CD4-positive, CD25-positive, alpha-beta regulatory T cell (primary cell): ENCODE results near the gene NAALADL2. TPM values are rescaled to one million over a fixed set of nuclear protein-coding genes. Genes with fewer than 3 reads are reported as not detected.

ENCODE experiments used
- ATAC-seq, 2 donors: fragments of 150-1000 bp; cut with Tn5 transposase; one replicate each; pipeline ENCODE4 v1.10.0; 2021; ENCODE audit warnings: low read depth in 2 of 2, moderate number of reproducible peaks in 2 of 2, moderate library complexity in 1 of 2
- DNase-seq, 3 donors: peaks; one replicate each; pipeline versions ENCODE4 v3.0.0 to v3.0.0-alpha.2; 2012 to 2022; ENCODE audit warnings: mixed read lengths in 1 of 3
- H3K27ac ChIP-seq: one replicate; pipeline ENCODE4 v1.7.0; 2013; ENCODE audit warnings: mild to moderate bottlenecking, low read length; ENCODE audit not compliant: insufficient read depth, poor library complexity, severe bottlenecking
- H3K27me3 ChIP-seq: one replicate; pipeline ENCODE4 v1.7.0; 2013; ENCODE audit warnings: low read length; ENCODE audit not compliant: control insufficient read depth, insufficient read depth
- H3K36me3 ChIP-seq: one replicate; pipeline ENCODE4 v1.7.0; 2013; ENCODE audit warnings: mild to moderate bottlenecking, low read length, moderate library complexity; ENCODE audit not compliant: control insufficient read depth, insufficient read depth
- H3K4me1 ChIP-seq: 2 replicates; pipeline ENCODE4 v1.7.0; 2013; ENCODE audit warnings: mild to moderate bottlenecking, low read length; ENCODE audit not compliant: insufficient read depth, control insufficient read depth, poor library complexity, severe bottlenecking
- H3K4me3 ChIP-seq: one replicate; pipeline ENCODE4 v1.7.0; 2013; ENCODE audit warnings: low read depth, mild to moderate bottlenecking, low read length, moderate library complexity
- H3K9me3 ChIP-seq, 2 experiments: 1 replicate in 1 of 2; 2 replicates in 1 of 2; pipeline ENCODE4 v1.7.0; 2013; ENCODE audit warnings: low read length in 2 of 2, mild to moderate bottlenecking in 1 of 2, moderate library complexity in 1 of 2; ENCODE audit not compliant: control insufficient read depth in 2 of 2
- H3K27ac Mint-ChIP-seq, 3 donors: one replicate each; pipeline ENCODE4 v1.8.0; 2020 to 2022; ENCODE audit warnings: mild to moderate bottlenecking in 3 of 3, mixed read lengths in 3 of 3, moderate library complexity in 2 of 3
- H3K27me3 Mint-ChIP-seq: one replicate; pipeline ENCODE4 v1.8.0; 2022; ENCODE audit warnings: mild to moderate bottlenecking, mixed read lengths
- H3K36me3 Mint-ChIP-seq: one replicate; pipeline ENCODE4 v1.8.0; 2020; ENCODE audit warnings: mixed read lengths
- H3K4me1 Mint-ChIP-seq, 4 donors: one replicate each; pipeline ENCODE4 v1.8.0; 2020 to 2022; ENCODE audit warnings: mixed read lengths in 4 of 4, mild to moderate bottlenecking in 1 of 4
- H3K4me3 Mint-ChIP-seq, 4 donors: one replicate each; pipeline ENCODE4 v1.8.0; 2020 to 2022; ENCODE audit warnings: mild to moderate bottlenecking in 4 of 4, mixed read lengths in 4 of 4, moderate library complexity in 3 of 4
- H3K9me3 Mint-ChIP-seq, 7 donors: one replicate each; pipeline ENCODE4 v1.8.0; 2020 to 2022; ENCODE audit warnings: mixed read lengths in 7 of 7, mild to moderate bottlenecking in 3 of 7, moderate library complexity in 2 of 7
- polyA plus RNA-seq, 4 donors: library from polyadenylated mRNA; unstranded; fragments of 300-500 nt; fragmentation: Illumina TruSeq; gene quantifications; one replicate each; pipeline ENCODE4 v1.2.3, GENCODE V29; 2021
- total RNA-seq: library from RNA; stranded (reverse); gene quantifications from one replicate; pipeline ENCODE4 v1.2.3, GENCODE V29; 2022

Gene NAALADL2
- total and polyA plus RNA-seq, 5 donors from 2014 or later, result not detected

GRCh38 chr3:175728566-175728965 is 869.4 kb downstream of the NAALADL2 start:
- no peak for DNase-seq
- H3K9me3 Mint-ChIP-seq, result peaks cover 2 to 18% (median 5%) of the 10 kb centered on the region in 7 donors
- no peak overlapping the region for H3K27ac ChIP-seq

GRCh38 chr3:175729466-175729865 is 870.3 kb downstream of the NAALADL2 start:
- Mint-ChIP-seq H3K4me1 (no peaks in the 10 kb centered on the region), H3K36me3 (no peaks in the 10 kb centered on the region), H3K4me3 (no peak overlapping the region), H3K27ac (no peak overlapping the region), H3K27me3 (no peaks in the 10 kb centered on the region), H3K9me3 (peaks cover 0 to 14% (median 3%) of the 10 kb centered on the region in 7 donors)
- H3K9me3 ChIP-seq, result no peaks in the 10 kb centered on the region
- H3K4me1 ChIP-seq, result no peaks in the 10 kb centered on the region
- H3K36me3 ChIP-seq, result no peaks in the 10 kb centered on the region
- no peak for ATAC-seq
- H3K27me3 ChIP-seq, result no peaks in the 10 kb centered on the region
- no peak overlapping the region for H3K4me3 ChIP-seq
- no peak for DNase-seq
- no peak overlapping the region for H3K27ac ChIP-seq

More at GRCh38 chr3:175728566-175728965, 869.4 kb downstream of the NAALADL2 start:
- no peak for ATAC-seq
- H3K27me3 ChIP-seq, result no peaks in the 10 kb centered on the region
- no peak overlapping the region for H3K27ac Mint-ChIP-seq
- no peaks in the 10 kb centered on the region for H3K36me3 ChIP-seq
- no peak overlapping the region for H3K4me3 ChIP-seq
- H3K36me3 Mint-ChIP-seq, result no peaks in the 10 kb centered on the region
- H3K27me3 Mint-ChIP-seq, result no peaks in the 10 kb centered on the region
- H3K4me1 Mint-ChIP-seq, result no peaks in the 10 kb centered on the region
- no peaks in the 10 kb centered on the region for H3K4me1 ChIP-seq
- no peaks in the 10 kb centered on the region for H3K9me3 ChIP-seq
- no peak overlapping the region for H3K4me3 Mint-ChIP-seq

GRCh38 chr3:175731543-175731942 is 872.4 kb downstream of the NAALADL2 start:
- Mint-ChIP-seq H3K27me3 (no peaks in the 10 kb centered on the region), H3K36me3 (no peaks in the 10 kb centered on the region), H3K4me3 (no peak overlapping the region), H3K9me3 (peaks cover 0 to 28% (median 9%) of the 10 kb centered on the region in 7 donors), H3K27ac (no peak overlapping the region), H3K4me1 (no peaks in the 10 kb centered on the region)
- Histone ChIP-seq H3K27ac (no peak overlapping the region), H3K4me3 (no peak overlapping the region), H3K9me3 (no peaks in the 10 kb centered on the region), H3K36me3 (no peaks in the 10 kb centered on the region), H3K27me3 (no peaks in the 10 kb centered on the region), H3K4me1 (no peaks in the 10 kb centered on the region)
- DNase-seq (no peak), ATAC-seq (no peak)

- Mint-ChIP-seq H3K4me3 (no peak overlapping the region), H3K4me1 (no peaks in the 10 kb centered on the region), H3K27me3 (no peaks in the 10 kb centered on the region), H3K27ac (no peak overlapping the region), H3K9me3 (peaks cover 0 to 28% (median 9%) of the 10 kb centered on the region in 7 donors), H3K36me3 (no peaks in the 10 kb centered on the region)
- no peak overlapping the region for H3K4me3 ChIP-seq
- DNase-seq (no peak), ATAC-seq (no peak)
- no peaks in the 10 kb centered on the region for H3K4me1 ChIP-seq
- H3K36me3 ChIP-seq, result no peaks in the 10 kb centered on the region
- no peaks in the 10 kb centered on the region for H3K9me3 ChIP-seq
- H3K27me3 ChIP-seq, result no peaks in the 10 kb centered on the region
- no peak overlapping the region for H3K27ac ChIP-seq
Measured at GRCh38 chr3:175732017-175732416, 872.9 kb downstream of the NAALADL2 start.

GRCh38 chr3:175735866-175736265 is 876.7 kb downstream of the NAALADL2 start:
- Mint-ChIP-seq H3K4me1 (no peaks in the 10 kb centered on the region), H3K27me3 (no peaks in the 10 kb centered on the region), H3K9me3 (peaks cover 2 to 28% (median 9%) of the 10 kb centered on the region in 7 donors), H3K36me3 (no peaks in the 10 kb centered on the region), H3K4me3 (no peak overlapping the region), H3K27ac (no peak overlapping the region)
- Histone ChIP-seq H3K9me3 (no peaks in the 10 kb centered on the region), H3K27ac (no peak overlapping the region), H3K4me1 (no peaks in the 10 kb centered on the region), H3K36me3 (no peaks in the 10 kb centered on the region), H3K27me3 (no peaks in the 10 kb centered on the region), H3K4me3 (no peak overlapping the region)
- ATAC-seq (no peak), DNase-seq (no peak)

GRCh38 chr3:175737646-175738572 is 878.8 kb downstream of the NAALADL2 start:
- Histone ChIP-seq H3K4me1 (no peaks in the 10 kb centered on the region), H3K36me3 (no peaks in the 10 kb centered on the region), H3K4me3 (no peak overlapping the region), H3K27me3 (no peaks in the 10 kb centered on the region), H3K9me3 (no peaks in the 10 kb centered on the region), H3K27ac (no peak overlapping the region)
- H3K27me3 Mint-ChIP-seq, result no peaks in the 10 kb centered on the region
- H3K4me3 Mint-ChIP-seq, result peak overlapping the region in 1 of 4 donors; percentile 15
- DNase-seq, result no peak
- no peaks in the 10 kb centered on the region for H3K4me1 Mint-ChIP-seq
- ATAC-seq, result no peak
- no peaks in the 10 kb centered on the region for H3K36me3 Mint-ChIP-seq
- H3K27ac Mint-ChIP-seq, result no peak overlapping the region
- H3K9me3 Mint-ChIP-seq, result peaks cover 0 to 17% (median 8%) of the 10 kb centered on the region in 7 donors

GRCh38 chr3:175741951-175742350 is 882.8 kb downstream of the NAALADL2 start:
- ATAC-seq, result no peak
- no peaks in the 10 kb centered on the region for H3K27me3 Mint-ChIP-seq
- H3K4me3 Mint-ChIP-seq, result no peak overlapping the region
- no peaks in the 10 kb centered on the region for H3K36me3 ChIP-seq
- DNase-seq, result no peak
- H3K4me1 ChIP-seq, result no peaks in the 10 kb centered on the region
- no peaks in the 10 kb centered on the region for H3K4me1 Mint-ChIP-seq
- no peak overlapping the region for H3K4me3 ChIP-seq
- peaks cover under 1 to 9% (median 7%) of the 10 kb centered on the region in 7 donors for H3K9me3 Mint-ChIP-seq
- H3K9me3 ChIP-seq, result peaks cover 0 to 2% of the 10 kb centered on the region in 2 experiments
- no peak overlapping the region for H3K27ac Mint-ChIP-seq
- H3K27ac ChIP-seq, result no peak overlapping the region
- H3K27me3 ChIP-seq, result no peaks in the 10 kb centered on the region
- no peaks in the 10 kb centered on the region for H3K36me3 Mint-ChIP-seq
